OCI-LY1 (cell line): Measurements from ENCODE around the gene UBASH3B.

Source experiments
- H2AFZ ChIP-seq: fragments of 200-600 bp; sonication (generic), shearing (Covaris generic); 2 replicates; pipeline ENCODE4 v1.6.0; 2014; ENCODE audit warnings: antibody characterized with exemption, mild to moderate bottlenecking, low read length
- H3F3A ChIP-seq: fragments of 200-600 bp; sonication (generic), shearing (Covaris generic); 2 replicates; pipeline ENCODE4 v1.6.0; 2014; ENCODE audit warnings: mild to moderate bottlenecking, antibody characterized with exemption, low read length, moderate library complexity; ENCODE audit not compliant: insufficient read depth
- H3K27ac ChIP-seq: fragments of 200-600 bp; sonication (generic); 2 replicates; pipeline ENCODE4 v1.5.1; 2014; ENCODE audit warnings: low read length, mixed run types, mild to moderate bottlenecking, low read depth; ENCODE audit not compliant: poor library complexity, severe bottlenecking
- H3K27me3 ChIP-seq: fragments of 200-600 bp; sonication (generic); 2 replicates; pipeline ENCODE4 v1.6.0; 2014; ENCODE audit warnings: antibody characterized with exemption, mild to moderate bottlenecking, low read length, moderate library complexity; ENCODE audit not compliant: insufficient read depth
- H3K36me3 ChIP-seq: fragments of 200-600 bp; sonication (generic); 2 replicates; pipeline ENCODE4 v1.6.1; 2014; ENCODE audit warnings: mild to moderate bottlenecking, antibody characterized with exemption, low read length, moderate library complexity, mixed read lengths; ENCODE audit not compliant: insufficient read depth
- H3K4me1 ChIP-seq: fragments of 200-600 bp; sonication (generic); 2 replicates; pipeline ENCODE4 v1.5.1; 2014; ENCODE audit warnings: mild to moderate bottlenecking, low read length, moderate library complexity; ENCODE audit not compliant: insufficient read depth, severe bottlenecking
- H3K4me2 ChIP-seq: fragments of 200-600 bp; sonication (generic), shearing (Covaris generic); 2 replicates; pipeline ENCODE4 v1.6.1; 2014; ENCODE audit warnings: low read length
- H3K4me3 ChIP-seq: fragments of 200-600 bp; sonication (generic); 2 replicates; pipeline ENCODE4 v1.5.1; 2014; ENCODE audit warnings: low read length, low read depth, mild to moderate bottlenecking, mixed read lengths; ENCODE audit not compliant: poor library complexity, severe bottlenecking
- H3K79me2 ChIP-seq: fragments of 200-600 bp; shearing (Covaris generic); 2 replicates; pipeline ENCODE4 v1.6.1; 2016; ENCODE audit warnings: mixed run types, low read length, mixed read lengths; ENCODE audit not compliant: insufficient read depth
- H3K9ac ChIP-seq: fragments of 200-600 bp; sonication (generic), shearing (Covaris generic); 2 replicates; pipeline ENCODE4 v1.6.1; 2014; ENCODE audit warnings: mild to moderate bottlenecking, low read length, mixed read lengths
- H3K9me2 ChIP-seq: fragments of 200-600 bp; sonication (generic), shearing (Covaris generic); 2 replicates; pipeline ENCODE4 v1.6.1; 2014; ENCODE audit warnings: low read depth, mild to moderate bottlenecking, low read length, mixed read lengths
- H3K9me3 ChIP-seq: fragments of 200-600 bp; shearing (Covaris generic); 2 replicates; pipeline ENCODE4 v1.6.1; 2014; ENCODE audit warnings: low read length, mixed read lengths
- H4K20me1 ChIP-seq: fragments of 200-600 bp; sonication (generic), shearing (Covaris generic); 2 replicates; pipeline ENCODE4 v1.6.0; 2016; ENCODE audit warnings: mild to moderate bottlenecking, low read length; ENCODE audit not compliant: insufficient read depth
- CTCF ChIP-seq: fragments of 200-600 bp; sonication (generic), shearing (Covaris generic); IDR thresholded peaks from 2 replicates; pipeline ENCODE4 v1.5.1; 2017; ENCODE audit warnings: mild to moderate bottlenecking, antibody characterized with exemption, low read length, moderate library complexity, mixed read lengths
- EZH2 ChIP-seq: fragments of 200-600 bp; sonication (generic), shearing (Covaris generic); IDR thresholded peaks from 2 replicates; pipeline ENCODE4 v1.8.0; 2017; ENCODE audit warnings: borderline replicate concordance, mixed run types, mild to moderate bottlenecking, antibody characterized with exemption, low read length, moderate library complexity, mixed read lengths

UBASH3B gene

GRCh38 chr11:122763108-122763507 lies 107.6 kb downstream of the UBASH3B start:
- Histone ChIP-seq H3K27me3 (no peaks in the 10 kb centered on the region), H2AFZ (no peak overlapping the region), H3K4me3 (no peak overlapping the region), H3F3A (no peaks in the 10 kb centered on the region), H4K20me1 (no peaks in the 10 kb centered on the region), H3K27ac (no peak overlapping the region), H3K9ac (no peak overlapping the region), H3K9me3 (no peaks in the 10 kb centered on the region), H3K4me2 (no peak overlapping the region), H3K9me2 (no peaks in the 10 kb centered on the region), H3K36me3 (no peaks in the 10 kb centered on the region), H3K79me2 (no peaks in the 10 kb centered on the region), H3K4me1 (no peaks in the 10 kb centered on the region)
- TF ChIP-seq EZH2 (no peak), CTCF (no peak)

GRCh38 chr11:122764371-122765090 lies 109.0 kb downstream of the UBASH3B start:
- no peak overlapping the region for H3K27ac ChIP-seq

GRCh38 chr11:122765487-122766131 lies 110.1 kb downstream of the UBASH3B start:
- H3K4me1 ChIP-seq, result no peaks in the 10 kb centered on the region
- no peak overlapping the region for H3K4me3 ChIP-seq
- H3K9ac ChIP-seq, result no peak overlapping the region
- no peak overlapping the region for H3K4me2 ChIP-seq
- H3K9me2 ChIP-seq, result no peaks in the 10 kb centered on the region
- no peaks in the 10 kb centered on the region for H3K79me2 ChIP-seq
- no peaks in the 10 kb centered on the region for H4K20me1 ChIP-seq
- no peaks in the 10 kb centered on the region for H3K36me3 ChIP-seq
- no peaks in the 10 kb centered on the region for H3K9me3 ChIP-seq
- no peak overlapping the region for H3K27ac ChIP-seq
- H2AFZ ChIP-seq, result no peak overlapping the region
- no peaks in the 10 kb centered on the region for H3F3A ChIP-seq
- TF ChIP-seq EZH2 (no peak), CTCF (no peak)
- H3K27me3 ChIP-seq, result no peaks in the 10 kb centered on the region

More at GRCh38 chr11:122764371-122765090, 109.0 kb downstream of the UBASH3B start:
- no peaks in the 10 kb centered on the region for H3K27me3 ChIP-seq
- H3K9ac ChIP-seq, result no peak overlapping the region
- H3F3A ChIP-seq, result no peaks in the 10 kb centered on the region
- no peak overlapping the region for H2AFZ ChIP-seq
- H4K20me1 ChIP-seq, result no peaks in the 10 kb centered on the region
- no peaks in the 10 kb centered on the region for H3K9me2 ChIP-seq
- no peaks in the 10 kb centered on the region for H3K36me3 ChIP-seq
- H3K4me2 ChIP-seq, result no peak overlapping the region
- no peaks in the 10 kb centered on the region for H3K9me3 ChIP-seq
- no peaks in the 10 kb centered on the region for H3K79me2 ChIP-seq
- H3K4me1 ChIP-seq, result no peaks in the 10 kb centered on the region
- TF ChIP-seq CTCF, result no peak
- no peak overlapping the region for H3K4me3 ChIP-seq
